ENCODE data around the gene CLCN6.

DNA sequence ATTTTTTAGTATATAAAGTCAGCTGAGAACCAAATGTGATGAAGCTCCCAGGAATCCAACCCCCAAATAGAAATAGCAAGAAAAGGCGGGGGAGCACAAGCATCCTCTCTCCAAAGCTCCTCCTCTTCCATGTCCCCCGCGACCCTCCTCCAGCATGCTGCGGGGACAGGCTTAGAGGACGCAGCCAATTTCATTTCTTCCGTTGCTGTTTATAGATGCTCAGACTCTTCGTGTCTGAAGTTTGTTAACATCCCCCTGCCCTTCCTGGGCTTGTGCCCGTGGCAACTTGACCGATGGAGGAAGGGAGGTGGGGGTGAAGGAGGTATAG, 42.3 kb downstream of the CLCN6 start:
- TF ChIP-seq, protein P1, sequence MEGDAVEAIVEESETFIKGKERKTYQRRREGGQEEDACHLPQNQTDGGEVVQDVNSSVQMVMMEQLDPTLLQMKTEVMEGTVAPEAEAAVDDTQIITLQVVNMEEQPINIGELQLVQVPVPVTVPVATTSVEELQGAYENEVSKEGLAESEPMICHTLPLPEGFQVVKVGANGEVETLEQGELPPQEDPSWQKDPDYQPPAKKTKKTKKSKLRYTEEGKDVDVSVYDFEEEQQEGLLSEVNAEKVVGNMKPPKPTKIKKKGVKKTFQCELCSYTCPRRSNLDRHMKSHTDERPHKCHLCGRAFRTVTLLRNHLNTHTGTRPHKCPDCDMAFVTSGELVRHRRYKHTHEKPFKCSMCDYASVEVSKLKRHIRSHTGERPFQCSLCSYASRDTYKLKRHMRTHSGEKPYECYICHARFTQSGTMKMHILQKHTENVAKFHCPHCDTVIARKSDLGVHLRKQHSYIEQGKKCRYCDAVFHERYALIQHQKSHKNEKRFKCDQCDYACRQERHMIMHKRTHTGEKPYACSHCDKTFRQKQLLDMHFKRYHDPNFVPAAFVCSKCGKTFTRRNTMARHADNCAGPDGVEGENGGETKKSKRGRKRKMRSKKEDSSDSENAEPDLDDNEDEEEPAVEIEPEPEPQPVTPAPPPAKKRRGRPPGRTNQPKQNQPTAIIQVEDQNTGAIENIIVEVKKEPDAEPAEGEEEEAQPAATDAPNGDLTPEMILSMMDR (IDR thresholded peaks at IDR 0.05), result no peak
- no peak for TF ChIP-seq POLR2A (IDR thresholded peaks at IDR 0.05)

Measured in right lobe of liver (tissue), 4 donors.